Heart right ventricle (tissue), 16 donors: ENCODE data around the gene ZFY. TPM values are rescaled to one million over a fixed set of nuclear protein-coding genes. Genes with fewer than 3 reads are reported as not detected.

Source experiments
- ATAC-seq, 8 donors: fragments of 200-7000 bp; cut with Tn5 transposase; one replicate each; pipeline ENCODE4 v1.9.1; 2020; ENCODE audit warnings: mild to moderate bottlenecking in 8 of 8, moderate library complexity in 8 of 8, moderate number of reproducible peaks in 1 of 8
- DNase-seq, 2 donors: peaks; one replicate each; pipeline ENCODE4 v3.0.0-alpha.2; 2020
- H3K27ac ChIP-seq, 10 donors: fragments of 200-600 bp; sonication (generic) in 2 of 10; one replicate each; pipeline versions ENCODE4 v1.5.0 to v1.8.0; 2020 to 2022; ENCODE audit warnings: mild to moderate bottlenecking in 3 of 10
- H3K27me3 ChIP-seq, 7 donors: fragments of 200-600 bp; one replicate each; pipeline ENCODE4 v1.8.0; 2021 to 2022; ENCODE audit warnings: mild to moderate bottlenecking in 2 of 7
- H3K36me3 ChIP-seq, 9 donors: fragments of 200-600 bp; sonication (generic) in 1 of 9; one replicate each; pipeline versions ENCODE4 v1.5.0 to v1.8.0; 2020 to 2022; ENCODE audit warnings: mild to moderate bottlenecking in 2 of 9
- H3K4me1 ChIP-seq, 9 donors: fragments of 200-600 bp; sonication (generic) in 1 of 9; one replicate each; pipeline versions ENCODE4 v1.5.0 to v1.8.0; 2020 to 2022; ENCODE audit warnings: mild to moderate bottlenecking in 4 of 9
- H3K4me3 ChIP-seq, 10 donors: fragments of 200-600 bp; sonication (generic) in 2 of 10; one replicate each; pipeline versions ENCODE4 v1.5.0 to v1.8.0; 2020 to 2022; ENCODE audit warnings: mild to moderate bottlenecking in 7 of 10, moderate library complexity in 2 of 10
- H3K9me3 ChIP-seq, 11 donors: fragments of 200-600 bp in 10 of 11; sonication (generic) in 2 of 11; one replicate each; pipeline versions ENCODE4 v1.5.0 to v1.8.0; 2013 to 2022; ENCODE audit warnings: mild to moderate bottlenecking in 2 of 11, control low read depth in 1 of 11, moderate library complexity in 1 of 11
- CTCF ChIP-seq, 9 donors: fragments of 200-600 bp; sonication (generic) in 2 of 9; IDR thresholded peaks; one replicate each; pipeline versions ENCODE4 v1.5.0 to v1.8.0; 2021 to 2022; ENCODE audit warnings: antibody characterized with exemption in 9 of 9, mild to moderate bottlenecking in 5 of 9, moderate library complexity in 1 of 9
- WGBS, 2 donors: extraction: QIAGEN DNeasy Blood & Tissue Kit; methylation state at CpG; one replicate each; pipeline ENCODE4 v1.1.7; 2013; ENCODE audit warnings: inconsistent platforms in 1 of 2; 5-methylcytosine and 5-hydroxymethylcytosine counted together
- intact Hi-C, 10 donors: fragments of 100-400 bp; cut with DNase I; formaldehyde crosslinking; loops; one replicate each; pipeline versions ENCODE4 v1.11.1 to v1.14.2; 2022
- long read RNA-seq, 3 donors: library from polyadenylated mRNA; unstranded; transcript quantifications; one replicate each; pipeline ENCODE4 v2.0.0, GENCODE V29; 2020 to 2021
- polyA plus RNA-seq, 2 donors: library from polyadenylated mRNA; stranded (reverse); fragments of 200-250 nt; gene quantifications; one replicate each; pipeline ENCODE4 v1.2.3, GENCODE V29; 2013
- total RNA-seq, 10 donors: library from RNA; stranded (reverse); fragmentation: NEBNext Ultra II Directional in 3 of 10; extraction: Animal tissue kit (Norgen Biotek cat#: 25700) in 3 of 10; gene quantifications; one replicate each; pipeline versions ENCODE4 v1.2.1 to v1.2.4, GENCODE V29; 2021 to 2023
- donor health status: Arrhythmogenic right ventricular cardiomyopathy.
- donor health status: ischemic (EF 13 %, LVEDD 7.1; RV severe dilation, severe dysfunction).
- donor health status: healthy with polysubstance abuse.
- donor health status: DM: no; HTN: yes; CAD: no.
- donor health status: DM: no; HTN: no; CAD: no.
- donor health status: ischemic (EF 25% LVEDD 6.9; RV normal size, moderate dysfunction).
- donor health status: ischemic (EF 25% LVEDD 5.7; RV mildly dilated, moderate dysfunction).
- donor health status: healthy.
- donor health status: DM: yes; HTN: yes; CAD: no.
- donor health status: Ischemic cardiomyopathy.
- donor health status: ischemic (EF 35%, LVEDD 5.7; RV mildly dilated, moderate dysfunction).
- donor health status: nonischemic (EF 11% LVEDD 7.7; RV severe dilation, severe dysfunction).
- donor health status: DM: yes; HTN: yes; CAD: no.
- donor health status: PGD.
- donor health status: ischemic (EF 29% LVEDD 5.4; RV normal size, mild dysfunction).
- donor health status: nonischemic (EF 23%, LVEDD 6.1; RV moderate dilation, normal function).

ZFY gene
- total RNA-seq (10 to 100 TPM in 7 of 10 donors, not detected in 3; 10.4 to 17.1 (median 12.5) TPM), polyA plus RNA-seq (1 to 10 TPM; 2.4 to 6.5 TPM)
- long read RNA-seq, donor 1, full-length matches to known transcripts: 7 of 13 reads
- long read RNA-seq, donor 1, partial matches to known transcripts: 1 of 13 reads
- long read RNA-seq, donor 1, other reads (novel, unspliced or antisense): 5 of 13 reads
- long read RNA-seq, donor 2: 0 reads
- long read RNA-seq, donor 3: 0 reads

GRCh38 chrY:2934861-2935715 lies at the start of gene ZFY:
TSS of gene ZFY (plus strand) at chrY:2935381. CDS start at chrY:2953937, 18,556 bp downstream.
- no peaks in the 10 kb centered on the region for H3K9me3 ChIP-seq
- DNase-seq (peak; percentile 53 to 71), ATAC-seq (peak in 5 of 8 donors; percentile 70 to 79 (median 77))
- peaks cover 0 to 12% (median 0%) of the 10 kb centered on the region in 9 donors for H3K36me3 ChIP-seq
- H3K27me3 ChIP-seq: no peaks in the 10 kb centered on the region
- WGBS, 2 donors: 0% methylated on average over 51 to 80 of the region's 91 CpGs
- H3K4me1 ChIP-seq: peaks cover 0 to 46% (median 8%) of the 10 kb centered on the region in 9 donors
- H3K4me3 ChIP-seq: peak within 1 kb of the TSS in 8 of 10 donors; percentile 21 to 76 (median 70)
- peak within 1 kb of the TSS in 7 of 10 donors; percentile 97 to 100 (median 99) for H3K27ac ChIP-seq
- intact Hi-C loops: loop anchor here in 4 of 10 donors (5.0 to 10.0 kb wide), 3 partner anchors 67 to 90 kb away; partner anchors contain the start of gene RPS4Y1 (in 1 of the 4)
- TF ChIP-seq CTCF (IDR thresholded peaks at IDR 0.05): no peak

DNA sequence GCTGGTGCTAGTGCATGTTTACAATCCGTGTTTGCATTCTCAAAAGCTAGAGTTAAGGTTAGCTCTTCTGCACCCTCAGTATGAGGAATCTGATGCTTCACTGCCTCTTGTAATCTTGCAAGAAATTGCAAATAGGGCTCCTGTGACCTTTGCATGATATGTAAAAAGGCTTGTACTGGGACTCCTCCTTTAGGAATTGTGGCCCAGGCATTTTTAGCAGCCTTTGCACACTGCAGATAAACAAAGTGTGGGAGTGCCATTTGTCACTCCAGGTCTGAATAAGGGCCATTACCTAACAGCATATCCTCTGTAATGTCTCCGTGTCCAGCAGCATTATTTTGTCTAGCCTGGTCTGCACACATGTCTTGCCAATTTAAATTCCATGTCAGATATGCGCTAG lies 49.3 kb upstream of the ZFY start:
- no peak overlapping the region for H3K27ac ChIP-seq
- TF ChIP-seq CTCF (IDR thresholded peaks at IDR 0.05): no peak
- no peaks in the 10 kb centered on the region for H3K36me3 ChIP-seq
- H3K9me3 ChIP-seq: no peaks in the 10 kb centered on the region
- no peak overlapping the region for H3K4me3 ChIP-seq
- no peak for DNase-seq
- ATAC-seq: no peak
- H3K4me1 ChIP-seq: no peaks in the 10 kb centered on the region
- intact Hi-C loops: no loop called here
- no peaks in the 10 kb centered on the region for H3K27me3 ChIP-seq
- 50 to 58% methylated on average over 3 of the region's 3 CpGs for WGBS, 2 donors

DNA sequence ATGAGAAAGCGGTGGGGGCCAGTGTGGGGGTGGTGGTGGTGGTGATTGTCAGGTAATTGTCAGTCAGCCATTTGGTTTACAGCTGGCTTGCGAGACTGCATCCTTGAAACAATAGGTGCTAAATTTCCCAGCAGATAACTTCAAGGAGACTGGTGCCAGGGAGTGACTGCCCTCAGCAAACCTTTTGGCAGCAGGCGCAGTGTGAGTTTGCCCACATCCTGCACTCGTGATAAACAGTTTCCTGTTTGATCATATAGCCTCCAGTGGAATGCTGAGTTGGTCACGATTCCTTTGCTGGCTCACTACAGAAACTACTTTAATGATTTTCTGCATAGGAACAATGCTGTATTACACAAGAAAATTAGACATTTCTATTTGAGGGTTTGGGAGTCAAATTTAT lies 47.8 kb upstream of the ZFY start:
- ATAC-seq (no peak), DNase-seq (no peak)
- WGBS, 2 donors: 42 to 51% methylated on average over 5 of the region's 5 CpGs
- H3K27me3 ChIP-seq: no peaks in the 10 kb centered on the region
- intact Hi-C loops: no loop called here
- H3K4me1 ChIP-seq: no peaks in the 10 kb centered on the region
- H3K9me3 ChIP-seq: no peaks in the 10 kb centered on the region
- no peaks in the 10 kb centered on the region for H3K36me3 ChIP-seq
- H3K27ac ChIP-seq: no peak overlapping the region
- no peak overlapping the region for H3K4me3 ChIP-seq
- no peak for TF ChIP-seq CTCF (IDR thresholded peaks at IDR 0.05)

DNA sequence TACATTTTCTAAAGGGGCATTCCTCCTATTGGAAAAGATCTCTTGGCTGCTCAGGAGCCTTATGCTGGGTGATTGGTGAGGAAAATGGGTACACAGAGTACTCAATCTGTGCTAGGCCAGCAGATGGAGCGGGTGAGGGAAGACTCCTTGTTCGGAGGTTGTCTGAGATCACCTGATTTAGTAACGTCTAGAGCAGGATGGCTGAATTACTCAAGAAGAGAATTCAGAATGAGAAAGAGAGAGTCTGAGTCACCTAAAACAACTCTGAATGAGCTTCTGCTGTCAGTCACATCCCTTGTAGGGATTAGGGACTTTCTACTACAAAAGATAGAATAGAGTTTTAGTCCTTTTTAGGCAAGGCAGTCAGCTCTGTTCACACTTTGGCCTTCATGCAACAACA lies 47.2 kb upstream of the ZFY start:
- no peak for DNase-seq
- intact Hi-C loops: no loop called here

More for the DNA sequence above, 47.2 kb upstream of the ZFY start:
- no peak for TF ChIP-seq CTCF (IDR thresholded peaks at IDR 0.05)
- no peaks in the 10 kb centered on the region for H3K9me3 ChIP-seq
- H3K27ac ChIP-seq: no peak overlapping the region
- 68 to 75% methylated on average over 3 of the region's 3 CpGs for WGBS, 2 donors
- H3K36me3 ChIP-seq: no peaks in the 10 kb centered on the region
- ATAC-seq: no peak
- H3K4me3 ChIP-seq: no peak overlapping the region
- no peaks in the 10 kb centered on the region for H3K27me3 ChIP-seq
- H3K4me1 ChIP-seq: no peaks in the 10 kb centered on the region
